HCT116 (cell line): ENCODE measurements around the gene NAPSA. TPM values are rescaled to one million over a fixed set of nuclear protein-coding genes. Genes with fewer than 3 reads are reported as not detected.
"Not testable (repeated sequence)": the region's sequence is repeated elsewhere in the genome, so short reads cannot be mapped to it uniquely, and the experiment has no call there.

ENCODE experiments used
- ATAC-seq: fragments of 200-7000 bp; cut with Tn5 transposase; 2 replicates; pipeline ENCODE4 v1.9.1; 2020; ENCODE audit warnings: mild to moderate bottlenecking, moderate library complexity
- BruUV-seq: library from RNA; stranded (reverse); fragments of 400-500 nt; replicated peaks from 2 replicates; lab custom pipeline; 2021; lab: Mats Ljungman, UMichigan
- CTCF ChIA-PET: fragments of 300-600 bp; sonication (Branson Sonifier 250); formaldehyde crosslinking; loops from one replicate; lab custom pipeline; 2021; ENCODE audit warnings: antibody characterized with exemption; lab: Charles Lee
- POLR2A ChIA-PET: fragments of 300-600, 350-600 bp; sonication (Branson Sonifier 250); formaldehyde crosslinking; loops from one replicate; lab custom pipeline; 2021; ENCODE audit warnings: antibody characterized with exemption; lab: Charles Lee
- RAD21 ChIA-PET, 2 experiments: fragments of 300-600 bp; sonication (Branson Sonifier 250); formaldehyde crosslinking; loops; one replicate each; lab custom pipeline; 2023; ENCODE audit warnings: low total read pairs in 2 of 2; ENCODE audit not compliant: uncharacterized antibody in 2 of 2, unreplicated experiment in 2 of 2, low non-redundant PET in 1 of 2; lab: Charles Lee
- DNase-seq: peaks from one replicate; pipeline ENCODE4 v3.0.0-alpha.2; 2010; ENCODE audit warnings: low read depth, low spot score
- H2AFZ ChIP-seq: fragments of 200-600 bp; shearing (Covaris generic), sonication (generic); 2 replicates; pipeline ENCODE4 v1.6.1; 2017; ENCODE audit warnings: low read depth, mixed run types, mixed read lengths, antibody characterized with exemption, low read length; ENCODE audit not compliant: poor library complexity, severe bottlenecking
- H3K27ac ChIP-seq: 2 replicates; pipeline ENCODE4 v1.5.1; 2012; ENCODE audit warnings: low read depth, low read length
- H3K27me3 ChIP-seq: fragments of 200-600 bp; sonication (generic); 2 replicates; pipeline ENCODE4 v1.6.1; 2016; ENCODE audit warnings: mixed run types, low read length, mixed read lengths; ENCODE audit not compliant: insufficient read depth
- H3K36me3 ChIP-seq, 2 experiments: fragments of 200-500 bp in 1 of 2; fragments of 200-600 bp in 1 of 2; sonication (Bioruptor generic) in 1 of 2; sonication (generic) in 1 of 2; 2 replicates each; pipeline versions ENCODE4 v1.5.1 to v1.6.1; 2014 to 2016; ENCODE audit warnings: low read length in 2 of 2, inconsistent platforms in 1 of 2, mixed read lengths in 1 of 2, mixed run types in 1 of 2; ENCODE audit not compliant: insufficient read depth in 2 of 2, control insufficient read depth in 1 of 2
- H3K4me1 ChIP-seq, 2 experiments: fragments of 200-600 bp in 1 of 2; sonication (generic) in 1 of 2; 2 replicates each; pipeline versions ENCODE4 v1.5.1 to v1.6.1; 2012 to 2017; ENCODE audit warnings: low read length in 2 of 2, inconsistent platforms in 1 of 2, mild to moderate bottlenecking in 1 of 2, mixed read lengths in 1 of 2, mixed run types in 1 of 2, moderate library complexity in 1 of 2; ENCODE audit not compliant: insufficient read depth in 2 of 2, control insufficient read depth in 1 of 2
- H3K4me2 ChIP-seq: fragments of 200-600 bp; sonication (generic); 2 replicates; pipeline ENCODE4 v1.6.1; 2017; ENCODE audit warnings: mixed run types, low read length, mixed read lengths
- H3K4me3 ChIP-seq, 2 experiments: fragments of 200-600 bp in 1 of 2; sonication (generic) in 1 of 2; replicated peaks in 1 of 2; 2 replicates each; pipeline ENCODE4 v1.5.1; 2011 to 2016; ENCODE audit warnings: low read length in 2 of 2, control low read depth in 1 of 2, low read depth in 1 of 2, mild to moderate bottlenecking in 1 of 2, mixed read lengths in 1 of 2, mixed run types in 1 of 2
- H3K79me2 ChIP-seq: fragments of 200-600 bp; sonication (generic); 2 replicates; pipeline ENCODE4 v1.6.1; 2017; ENCODE audit warnings: mild to moderate bottlenecking, mixed run types, low read length, moderate library complexity, mixed read lengths; ENCODE audit not compliant: insufficient read depth
- H3K9ac ChIP-seq: fragments of 200-600 bp; sonication (generic); 2 replicates; pipeline ENCODE4 v1.6.1; 2016; ENCODE audit warnings: low read length, mixed read lengths
- H3K9me2 ChIP-seq: fragments of 200-600 bp; sonication (generic), shearing (Covaris generic); 2 replicates; pipeline ENCODE4 v1.6.1; 2017; ENCODE audit warnings: mixed run types, mild to moderate bottlenecking, moderate library complexity; ENCODE audit not compliant: insufficient read depth
- H3K9me3 ChIP-seq, 2 experiments: fragments of 200-500 bp in 1 of 2; fragments of 200-600 bp in 1 of 2; sonication (Bioruptor generic) in 1 of 2; sonication (generic) in 1 of 2; 2 replicates each; pipeline ENCODE4 v1.6.1; 2014 to 2017; ENCODE audit warnings: low read length in 2 of 2, mixed read lengths in 2 of 2, inconsistent platforms in 1 of 2, low read depth in 1 of 2, mild to moderate bottlenecking in 1 of 2, mixed run types in 1 of 2, moderate library complexity in 1 of 2; ENCODE audit not compliant: control insufficient read depth in 1 of 2, insufficient read depth in 1 of 2
- H4K20me1 ChIP-seq: fragments of 200-600 bp; sonication (generic), shearing (Covaris generic); 2 replicates; pipeline ENCODE4 v1.6.1; 2017; ENCODE audit warnings: mixed run types, mild to moderate bottlenecking, moderate library complexity; ENCODE audit not compliant: insufficient read depth
- EZH2 ChIP-seq: fragments of 200-600 bp; sonication (generic); IDR thresholded peaks from 2 replicates; pipeline ENCODE4 v1.6.1; 2017; ENCODE audit warnings: antibody characterized with exemption, mixed run types
- intact Hi-C: fragments of 100-400 bp; cut with micrococcal nuclease; formaldehyde crosslinking; loops from 2 replicates; pipeline ENCODE4 v1.10.0; 2022
- total RNA-seq: library from RNA; stranded (reverse); gene quantifications from one replicate; pipeline ENCODE4 v1.2.1, GENCODE V29; 2021; ENCODE audit not compliant: unreplicated experiment

The NAPSA gene
- total RNA-seq, 1 experiment from 2014 or later = 4.4 TPM

DNA sequence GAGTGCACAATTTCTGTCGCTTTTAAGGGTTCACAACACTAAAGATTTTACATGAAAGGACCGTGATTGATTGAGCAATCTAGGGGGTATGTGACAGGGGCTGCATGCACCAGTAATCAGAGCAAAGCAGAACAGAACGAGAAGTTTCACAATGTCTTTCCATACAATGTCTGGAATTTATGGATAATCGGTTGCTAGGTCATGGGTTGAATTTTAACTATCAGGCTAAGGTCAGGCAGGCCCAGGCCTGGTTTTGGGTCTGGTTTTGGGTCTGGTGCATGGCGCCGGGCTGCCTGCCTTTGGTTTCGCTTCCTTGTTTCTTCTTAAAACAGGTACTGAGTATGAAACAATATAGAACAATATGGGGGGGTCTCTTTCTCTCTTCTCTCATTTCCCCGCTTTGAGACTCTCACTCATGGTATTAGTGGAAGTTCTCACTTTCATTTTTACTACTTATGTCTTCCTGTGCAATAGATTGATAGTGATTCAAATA is 18.3 kb downstream of the NAPSA start:
- intact Hi-C loops, H2AFZ ChIP-seq, H3K9ac ChIP-seq, BruUV-seq, H3K79me2 ChIP-seq, H3K9me3 ChIP-seq, POLR2A ChIA-PET, H3K4me1 ChIP-seq, H3K27me3 ChIP-seq, H3K36me3 ChIP-seq, H4K20me1 ChIP-seq, CTCF ChIA-PET, DNase-seq, H3K4me3 ChIP-seq, H3K27ac ChIP-seq, H3K4me2 ChIP-seq, H3K9me2 ChIP-seq, ATAC-seq, RAD21 ChIA-PET: not testable (repeated sequence)

DNA sequence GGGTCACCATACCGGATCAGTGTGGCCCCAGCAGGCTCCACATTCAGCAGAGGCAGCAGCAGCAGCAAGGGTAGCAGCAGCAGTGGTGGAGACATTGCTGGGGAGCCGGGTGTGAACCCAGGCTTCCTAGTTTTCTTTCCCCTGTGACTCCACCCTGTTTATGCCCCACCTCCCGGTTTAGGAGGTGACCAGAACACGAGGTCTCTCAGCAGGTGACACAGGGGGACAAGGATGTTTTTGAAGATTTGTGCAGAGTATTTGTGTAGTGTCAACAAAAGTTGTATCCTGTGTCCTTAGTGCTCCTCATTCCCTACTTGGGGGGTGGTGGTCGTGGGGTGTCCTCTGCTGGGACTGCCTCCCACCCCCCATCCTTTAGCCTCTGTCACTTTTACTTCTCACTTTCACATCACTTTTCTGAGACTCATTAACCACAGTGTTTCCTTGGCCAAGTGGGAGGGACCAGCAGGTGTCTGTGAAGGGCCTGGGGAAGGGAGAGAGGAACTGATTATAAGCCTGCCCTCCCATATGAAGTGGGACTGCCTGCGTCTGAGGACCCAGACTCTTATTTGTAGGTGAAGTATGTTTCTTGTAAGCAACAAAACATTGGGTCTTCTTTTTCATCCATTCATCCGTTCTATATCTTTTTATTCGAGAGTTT is 20.6 kb downstream of the NAPSA start:
- H3K9me2 ChIP-seq = no peaks in the 10 kb centered on the region
- ATAC-seq = no peak
- no peak overlapping the region for H2AFZ ChIP-seq
- H3K27me3 ChIP-seq = no peaks in the 10 kb centered on the region
- BruUV-seq = no TSS peak
- H3K9ac ChIP-seq = no peak overlapping the region
- ChIA-PET POLR2A (no interaction called here), RAD21 (no interaction called here), CTCF (interaction anchor here (1.7 kb wide), 1 partner anchor 15 kb away, joined by 5 read pairs; the partner anchor contains the start of gene KCNC3)
- H3K36me3 ChIP-seq = no peaks in the 10 kb centered on the region
- no peak overlapping the region for H3K4me3 ChIP-seq
- no peak overlapping the region for H3K27ac ChIP-seq
- no peak for DNase-seq
- H3K4me2 ChIP-seq = no peak overlapping the region
- no peaks in the 10 kb centered on the region for H3K4me1 ChIP-seq
- H3K9me3 ChIP-seq = no peaks in the 10 kb centered on the region
- no peaks in the 10 kb centered on the region for H3K79me2 ChIP-seq
- no peaks in the 10 kb centered on the region for H4K20me1 ChIP-seq
- intact Hi-C loops = no loop called here
- no peak for TF ChIP-seq EZH2
